HG02610 (cell line): ENCODE results near the gene PSEN2.
A peak's percentile ranks its signal among the peaks of the same experiment; 100 is the strongest.

Experiments used
- ATAC-seq: cut with Tn5 transposase; IDR thresholded peaks from one replicate; pipeline ENCODE4 v1.9.1; 2021; ENCODE audit warnings: mild to moderate bottlenecking, moderate library complexity; ENCODE audit not compliant: unreplicated experiment

PSEN2 gene

GRCh38 chr1:226863446-226863845 lies 7.0 kb upstream of the PSEN2 start:
- no peak for ATAC-seq

DNA sequence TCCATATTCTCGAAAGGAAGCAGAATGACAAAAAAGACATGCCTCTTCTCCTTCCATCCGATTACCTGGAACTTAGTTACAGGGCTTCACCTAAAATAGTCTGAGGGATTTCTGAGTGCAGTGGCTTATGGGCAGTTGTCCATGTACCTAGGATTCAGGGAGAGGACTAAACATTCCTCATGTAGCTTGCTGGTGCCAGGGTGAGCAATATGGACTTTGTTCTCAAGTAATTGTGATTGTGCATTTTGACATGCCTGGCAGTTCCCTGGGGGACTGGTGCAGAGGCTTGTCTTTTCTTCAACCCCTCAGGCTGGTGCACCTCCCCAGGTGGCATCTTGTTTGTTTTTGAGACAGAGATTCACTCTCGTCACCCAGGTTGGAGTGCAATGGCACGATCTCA lies 6.1 kb upstream of the PSEN2 start:
- no peak for ATAC-seq

DNA sequence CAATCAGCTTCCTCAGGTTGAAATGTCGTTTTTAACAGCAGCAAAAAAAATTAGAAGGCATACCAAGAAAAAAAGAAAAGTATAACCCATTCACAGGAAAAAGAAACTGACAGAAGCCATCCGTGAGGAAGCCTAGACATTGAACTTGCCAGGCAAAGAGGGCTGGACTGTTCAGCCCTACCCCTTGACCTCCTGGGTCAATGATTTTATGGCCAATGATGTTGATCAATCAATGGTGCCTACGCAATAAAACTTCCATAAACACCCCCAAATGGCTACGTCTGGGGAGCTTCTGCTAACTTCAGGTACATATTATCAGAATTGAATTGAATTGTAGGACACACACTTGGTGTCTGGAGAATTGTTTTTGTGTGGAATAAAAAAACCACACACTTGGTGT lies 4.8 kb upstream of the PSEN2 start:
- no peak for ATAC-seq

DNA sequence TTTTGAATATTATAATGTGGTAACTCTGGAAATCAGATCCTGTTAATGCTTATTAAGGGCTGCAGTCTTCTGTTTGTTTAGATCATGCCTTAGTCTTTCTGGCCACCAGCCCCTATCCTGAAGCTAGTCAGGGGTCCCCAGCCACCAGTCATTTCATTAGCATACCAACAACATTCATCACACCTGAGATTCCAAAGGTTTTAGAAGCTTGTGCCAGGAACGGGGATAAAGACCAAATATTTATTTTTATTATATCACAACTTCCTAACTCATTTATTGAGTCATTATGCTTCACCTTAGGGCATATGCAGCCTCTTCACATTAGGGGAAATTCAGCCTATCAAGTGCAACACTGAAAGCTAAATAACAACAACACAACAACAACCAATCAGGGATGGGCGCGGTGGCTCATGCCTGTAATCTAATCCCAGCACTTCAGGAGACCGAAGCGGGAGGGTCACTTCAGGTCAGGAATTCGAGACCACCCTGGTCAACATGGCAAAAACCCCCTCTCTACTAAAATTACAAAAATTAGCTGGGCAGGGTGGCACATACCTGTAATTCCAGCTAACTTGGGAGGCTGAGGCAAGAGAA lies 2.9 kb upstream of the PSEN2 start:
- no peak for ATAC-seq

GRCh38 chr1:226868726-226869125 lies 1.7 kb upstream of the PSEN2 start:
- no peak for ATAC-seq

DNA sequence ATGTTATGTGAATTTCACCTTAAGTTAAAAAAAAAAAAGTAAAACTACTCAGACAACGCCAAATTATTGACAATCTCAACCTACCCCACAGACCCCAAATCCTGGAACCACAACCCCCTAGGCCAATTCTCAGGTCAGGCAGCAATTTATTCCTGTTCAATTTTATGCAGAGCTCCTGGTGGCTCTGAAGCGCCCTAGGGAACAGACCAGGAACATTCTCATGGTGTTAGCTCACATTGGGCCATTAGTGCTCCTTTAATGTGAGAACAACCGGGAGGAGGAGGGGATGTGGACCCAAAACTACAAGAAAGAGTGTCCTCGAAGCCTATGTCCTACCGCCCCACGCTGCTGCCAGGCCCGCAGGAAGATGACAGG lies 403 bp upstream of the PSEN2 start:
- no peak for ATAC-seq

DNA sequence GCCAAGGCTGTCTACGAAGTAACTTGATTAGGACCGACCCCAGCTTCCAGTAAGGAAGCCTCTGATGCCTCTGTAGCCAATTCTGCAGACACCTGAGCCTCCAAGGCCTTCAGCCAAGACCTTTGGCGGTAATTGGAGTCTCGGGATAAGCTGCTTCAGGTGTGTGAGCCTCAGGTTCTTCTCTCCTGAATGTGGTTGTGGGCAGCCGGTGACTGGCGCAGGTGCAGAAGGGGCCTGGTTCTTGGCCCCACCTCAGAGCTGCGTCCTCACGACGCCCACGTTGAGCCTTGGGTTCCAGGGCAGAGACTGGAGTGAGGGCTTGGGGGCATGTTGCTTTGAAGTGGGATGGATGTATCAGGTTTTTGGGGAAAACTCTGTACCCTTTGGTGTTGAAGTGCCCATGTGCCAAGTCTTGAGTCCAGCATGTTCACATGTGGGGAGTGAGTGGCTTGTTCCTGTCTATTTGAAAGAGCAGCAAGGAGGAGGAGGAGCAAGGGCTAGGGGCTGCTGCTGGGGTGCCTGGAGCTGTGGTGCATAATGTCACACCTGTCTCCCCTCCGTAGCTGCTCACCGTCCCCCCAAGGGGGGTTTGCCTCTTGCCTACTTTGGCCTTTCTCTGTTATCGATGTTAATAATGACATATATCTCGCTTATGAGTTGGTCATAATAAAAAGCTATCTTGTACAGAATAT lies 1.4 kb downstream of the PSEN2 start:
- ATAC-seq = no peak

- ATAC-seq = no peak
These were observed 2.0 kb downstream of the PSEN2 start for GRCh38 chr1:226872437-226872836.

DNA sequence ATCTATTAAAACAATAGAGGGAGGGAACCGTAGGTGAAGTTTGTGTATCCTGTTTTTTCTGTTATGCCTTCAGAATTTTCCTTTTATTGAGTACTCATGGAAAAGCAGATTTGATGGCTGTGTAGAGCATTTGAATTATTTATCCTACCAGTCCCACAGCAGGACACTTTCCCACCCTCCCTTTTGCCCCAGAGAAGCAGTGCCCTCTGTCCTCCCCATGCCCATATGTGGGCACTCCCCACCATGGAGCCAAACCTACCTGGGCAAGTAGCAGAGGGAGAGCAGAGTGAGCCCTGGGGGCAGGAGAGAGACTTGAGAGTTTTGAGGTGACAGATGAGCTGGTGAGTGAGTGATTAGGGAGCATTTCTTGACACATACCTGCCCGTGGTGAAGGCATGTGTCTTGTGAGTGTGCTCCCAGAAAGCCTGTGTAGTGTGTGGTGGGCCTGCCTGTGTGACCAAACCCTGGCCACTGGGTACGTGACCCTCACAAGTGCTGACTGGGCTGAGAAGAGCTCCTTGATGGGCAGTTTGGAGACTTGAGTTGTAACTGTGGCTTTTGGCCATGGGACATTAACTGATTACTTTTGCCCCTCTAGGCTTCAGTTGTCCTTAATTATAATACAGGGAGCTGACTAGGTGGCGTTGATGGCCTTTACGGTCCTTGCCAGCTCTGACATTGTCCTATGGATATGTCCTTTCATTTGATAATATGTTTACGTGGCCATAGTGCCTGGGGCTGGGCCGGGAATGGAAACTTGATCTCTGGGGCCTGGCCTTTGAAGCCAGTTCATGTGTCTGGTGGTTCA lies 3.6 kb downstream of the PSEN2 start:
- no peak for ATAC-seq

GRCh38 chr1:226874579-226875425 lies 4.4 kb downstream of the PSEN2 start:
- no peak for ATAC-seq

DNA sequence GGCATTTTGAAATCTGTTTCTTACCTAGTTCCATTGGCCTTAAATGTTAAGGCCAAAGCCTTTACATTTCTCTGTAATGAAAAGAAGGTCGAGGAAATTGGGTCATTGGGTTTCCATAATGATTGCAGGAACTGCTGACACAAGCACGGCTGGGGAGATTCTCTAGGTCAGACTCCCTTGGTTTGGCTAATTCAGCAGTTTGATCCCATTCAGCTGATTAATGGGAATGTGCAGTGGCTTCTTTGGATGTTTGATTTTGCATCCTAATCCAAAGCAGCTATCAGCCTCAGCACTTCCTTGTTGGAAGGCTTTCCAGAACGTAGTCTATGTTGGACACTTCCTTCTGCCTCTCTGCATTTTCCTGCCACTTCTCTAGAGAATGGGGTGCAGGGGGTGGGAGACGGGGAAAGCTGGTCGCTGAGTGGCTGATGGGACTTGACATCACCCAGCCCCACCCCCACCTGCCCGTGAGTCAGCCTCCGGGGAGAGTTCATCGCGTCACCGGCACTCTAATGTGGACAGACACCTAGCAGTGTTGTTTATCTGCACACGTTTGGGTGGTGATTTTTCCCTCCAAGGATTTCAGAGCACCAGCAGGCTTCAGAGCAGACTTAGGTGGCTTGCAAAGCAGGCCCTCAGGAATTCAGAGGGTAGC lies 5.4 kb downstream of the PSEN2 start:
- no peak for ATAC-seq

GRCh38 chr1:226877669-226878068 lies 7.3 kb downstream of the PSEN2 start:
- ATAC-seq = no peak

- no peak for ATAC-seq
These were observed 10.2 kb downstream of the PSEN2 start for GRCh38 chr1:226880372-226881287.

DNA sequence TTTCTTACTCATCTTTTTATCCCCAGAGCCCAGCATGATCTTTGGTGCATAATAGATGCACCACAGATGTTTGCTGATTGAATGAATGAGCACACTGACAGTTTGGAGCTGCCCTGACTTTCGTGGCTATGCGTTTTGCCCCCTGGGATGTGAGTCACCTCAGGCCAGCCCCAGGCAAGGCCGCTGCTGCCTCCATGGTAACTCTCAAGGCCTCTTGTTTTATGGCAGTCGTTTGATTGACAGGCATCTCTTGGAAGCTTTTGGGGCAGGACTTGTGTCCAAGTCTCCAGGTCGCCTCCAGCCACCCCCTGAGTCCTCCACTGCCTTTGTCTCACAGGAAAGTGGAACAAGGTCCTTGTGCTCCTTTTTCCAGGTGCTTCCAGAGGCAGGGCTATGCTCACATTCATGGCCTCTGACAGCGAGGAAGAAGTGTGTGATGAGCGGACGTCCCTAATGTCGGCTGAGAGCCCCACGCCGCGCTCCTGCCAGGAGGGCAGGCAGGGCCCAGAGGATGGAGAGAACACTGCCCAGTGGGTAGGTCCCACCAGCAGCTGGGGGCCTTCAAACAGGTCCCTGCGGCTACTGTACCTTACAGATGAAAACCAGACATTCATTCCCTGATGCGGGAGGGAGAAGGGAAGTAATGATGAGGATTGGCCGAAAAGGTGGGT lies 11.2 kb downstream of the PSEN2 start:
- no peak for ATAC-seq

DNA sequence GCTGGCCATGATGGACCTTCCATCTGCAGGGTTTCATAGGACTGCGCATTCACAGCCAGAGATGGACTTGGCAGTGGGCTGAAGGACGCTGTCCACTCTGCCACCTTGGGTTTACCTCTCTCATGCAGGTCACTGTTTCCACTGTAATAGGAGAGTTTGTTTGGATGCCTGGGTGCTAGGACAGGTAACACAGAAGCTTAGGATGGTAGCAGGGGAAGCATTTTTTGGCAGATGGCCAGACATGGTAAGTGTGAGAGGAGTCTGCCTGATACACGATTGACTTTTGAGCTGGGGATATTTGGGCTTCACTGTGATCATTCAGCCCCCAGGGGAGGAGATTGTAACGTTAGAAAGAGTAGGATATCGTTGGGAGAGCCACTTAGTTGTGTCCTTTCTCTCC lies 11.8 kb downstream of the PSEN2 start:
- ATAC-seq = no peak

GRCh38 chr1:226882631-226883409 lies 12.4 kb downstream of the PSEN2 start:
- ATAC-seq = peak; percentile 94

GRCh38 chr1:226883630-226884029 lies 13.2 kb downstream of the PSEN2 start:
- no peak for ATAC-seq

- no peak for ATAC-seq
These were observed 13.8 kb downstream of the PSEN2 start for GRCh38 chr1:226884116-226884625.
